ENCODE data around the gene ATP6V0D1. TPM values are rescaled to one million over a fixed set of nuclear protein-coding genes. Genes with fewer than 3 reads are reported as not detected.
A peak's percentile ranks its signal among the peaks of the same experiment; 100 is the strongest.

Gene ATP6V0D1
- total and polyA plus RNA-seq, 7 donors, result 60.2 to 104 (median 85.3) TPM

GRCh38 chr16:67457611-67458010 lies 23.3 kb downstream of the ATP6V0D1 start:
- ATAC-seq, result no peak
- H3K9me3 ChIP-seq, result no peaks in the 10 kb centered on the region
- H3K4me3 ChIP-seq, result no peak overlapping the region
- no peak for TF ChIP-seq CTCF (IDR thresholded peaks at IDR 0.05)
- DNase-seq, result no peak
- H3K36me3 ChIP-seq (ENCODE audit: insufficient read depth in 1 of 2, low read depth in 1 of 2), result peaks cover 0 to 14% of the 10 kb centered on the region in 2 donors
- H3K4me1 ChIP-seq, result peaks cover 94% of the 10 kb centered on the region
- peak overlapping the region; percentile 44 for H3K27ac ChIP-seq
- intact Hi-C loops (cut with DNase I), result no loop called here
- H3K27me3 ChIP-seq (ENCODE audit: insufficient read depth in 3 of 3, low read length in 2 of 3), result no peaks in the 10 kb centered on the region
- WGBS, 3 donors, result 42 to 72% (median 43%) methylated on average over 7 of the region's 7 CpGs

GRCh38 chr16:67456391-67457081 lies 24.4 kb downstream of the ATP6V0D1 start:
- WGBS, 3 donors, result 18 to 35% (median 23%) methylated on average over 6 of the region's 6 CpGs
- peak; percentile 61 for TF ChIP-seq CTCF (IDR thresholded peaks at IDR 0.05)
- intact Hi-C loops (cut with DNase I), result no loop called here
- peak overlapping the region; percentile 44 for H3K27ac ChIP-seq
- H3K27me3 ChIP-seq (ENCODE audit: insufficient read depth in 3 of 3, low read length in 2 of 3), result no peaks in the 10 kb centered on the region
- H3K36me3 ChIP-seq (ENCODE audit: insufficient read depth in 1 of 2, low read depth in 1 of 2), result peaks cover 0 to 15% of the 10 kb centered on the region in 2 donors
- H3K4me1 ChIP-seq, result peaks cover 94% of the 10 kb centered on the region
- peak; percentile 75 to 86 (median 82) for ATAC-seq
- no peaks in the 10 kb centered on the region for H3K9me3 ChIP-seq
- DNase-seq, result peak; percentile 84 to 92
- H3K4me3 ChIP-seq, result no peak overlapping the region

- no peak overlapping the region for H3K27ac ChIP-seq
- H3K4me3 ChIP-seq, result no peak overlapping the region
- intact Hi-C loops (cut with DNase I), result no loop called here
- H3K9me3 ChIP-seq, result no peaks in the 10 kb centered on the region
- DNase-seq (peak in 1 of 2 donors; percentile 21), ATAC-seq (no peak)
- 93 to 96% (median 95%) methylated on average over 6 of the region's 6 CpGs for WGBS, 3 donors
- H3K27me3 ChIP-seq (ENCODE audit: insufficient read depth in 3 of 3, low read length in 2 of 3), result no peaks in the 10 kb centered on the region
- H3K4me1 ChIP-seq, result peaks cover 94% of the 10 kb centered on the region
- TF ChIP-seq CTCF (IDR thresholded peaks at IDR 0.05), result no peak
- H3K36me3 ChIP-seq (ENCODE audit: insufficient read depth in 1 of 2, low read depth in 1 of 2), result peaks cover 0 to 11% of the 10 kb centered on the region in 2 donors
Observed at GRCh38 chr16:67454852-67455251, 26.1 kb downstream of the ATP6V0D1 start.

- no peak for ATAC-seq
- intact Hi-C loops (cut with DNase I), result no loop called here
Observed at GRCh38 chr16:67454104-67454503, 26.9 kb downstream of the ATP6V0D1 start.

More at GRCh38 chr16:67454104-67454503, 26.9 kb downstream of the ATP6V0D1 start:
- Histone ChIP-seq H3K36me3 (ENCODE audit: insufficient read depth in 1 of 2, low read depth in 1 of 2) (peaks cover 0 to 11% of the 10 kb centered on the region in 2 donors), H3K9me3 (no peaks in the 10 kb centered on the region), H3K27ac (no peak overlapping the region), H3K4me3 (no peak overlapping the region), H3K27me3 (ENCODE audit: insufficient read depth in 3 of 3, low read length in 2 of 3) (no peaks in the 10 kb centered on the region), H3K4me1 (peaks cover 94% of the 10 kb centered on the region)
- no peak for DNase-seq
- no peak for TF ChIP-seq CTCF (IDR thresholded peaks at IDR 0.05)
- WGBS, 3 donors, result 85 to 93% (median 88%) methylated on average over 5 of the region's 5 CpGs

All from psoas muscle (tissue), 8 donors.